HCT116 (cell line): ENCODE data around the gene GRIP2. TPM values are rescaled to one million over a fixed set of nuclear protein-coding genes. Genes with fewer than 3 reads are reported as not detected.

Experiments used
- ATAC-seq: fragments of 200-7000 bp; cut with Tn5 transposase; 2 replicates; pipeline ENCODE4 v1.9.1; 2020; ENCODE audit warnings: mild to moderate bottlenecking, moderate library complexity
- BruUV-seq: library from RNA; stranded (reverse); fragments of 400-500 nt; replicated peaks from 2 replicates; lab custom pipeline; 2021; lab: Mats Ljungman, UMichigan
- CTCF ChIA-PET: fragments of 300-600 bp; sonication (Branson Sonifier 250); formaldehyde crosslinking; loops from one replicate; lab custom pipeline; 2021; ENCODE audit warnings: antibody characterized with exemption; lab: Charles Lee
- POLR2A ChIA-PET: fragments of 300-600, 350-600 bp; sonication (Branson Sonifier 250); formaldehyde crosslinking; loops from one replicate; lab custom pipeline; 2021; ENCODE audit warnings: antibody characterized with exemption; lab: Charles Lee
- RAD21 ChIA-PET, 2 experiments: fragments of 300-600 bp; sonication (Branson Sonifier 250); formaldehyde crosslinking; loops; one replicate each; lab custom pipeline; 2023; ENCODE audit warnings: low total read pairs in 2 of 2; ENCODE audit not compliant: uncharacterized antibody in 2 of 2, unreplicated experiment in 2 of 2, low non-redundant PET in 1 of 2; lab: Charles Lee
- DNase-seq: peaks from one replicate; pipeline ENCODE4 v3.0.0-alpha.2; 2010; ENCODE audit warnings: low read depth, low spot score
- H2AFZ ChIP-seq: fragments of 200-600 bp; shearing (Covaris generic), sonication (generic); 2 replicates; pipeline ENCODE4 v1.6.1; 2017; ENCODE audit warnings: low read depth, mixed run types, mixed read lengths, antibody characterized with exemption, low read length; ENCODE audit not compliant: poor library complexity, severe bottlenecking
- H3K27ac ChIP-seq: 2 replicates; pipeline ENCODE4 v1.5.1; 2012; ENCODE audit warnings: low read depth, low read length
- H3K27me3 ChIP-seq: fragments of 200-600 bp; sonication (generic); 2 replicates; pipeline ENCODE4 v1.6.1; 2016; ENCODE audit warnings: mixed run types, low read length, mixed read lengths; ENCODE audit not compliant: insufficient read depth
- H3K36me3 ChIP-seq, 2 experiments: fragments of 200-500 bp in 1 of 2; fragments of 200-600 bp in 1 of 2; sonication (Bioruptor generic) in 1 of 2; sonication (generic) in 1 of 2; 2 replicates each; pipeline versions ENCODE4 v1.5.1 to v1.6.1; 2014 to 2016; ENCODE audit warnings: low read length in 2 of 2, inconsistent platforms in 1 of 2, mixed read lengths in 1 of 2, mixed run types in 1 of 2; ENCODE audit not compliant: insufficient read depth in 2 of 2, control insufficient read depth in 1 of 2
- H3K4me1 ChIP-seq, 2 experiments: fragments of 200-600 bp in 1 of 2; sonication (generic) in 1 of 2; 2 replicates each; pipeline versions ENCODE4 v1.5.1 to v1.6.1; 2012 to 2017; ENCODE audit warnings: low read length in 2 of 2, inconsistent platforms in 1 of 2, mild to moderate bottlenecking in 1 of 2, mixed read lengths in 1 of 2, mixed run types in 1 of 2, moderate library complexity in 1 of 2; ENCODE audit not compliant: insufficient read depth in 2 of 2, control insufficient read depth in 1 of 2
- H3K4me2 ChIP-seq: fragments of 200-600 bp; sonication (generic); 2 replicates; pipeline ENCODE4 v1.6.1; 2017; ENCODE audit warnings: mixed run types, low read length, mixed read lengths
- H3K4me3 ChIP-seq, 2 experiments: fragments of 200-600 bp in 1 of 2; sonication (generic) in 1 of 2; replicated peaks in 1 of 2; 2 replicates each; pipeline ENCODE4 v1.5.1; 2011 to 2016; ENCODE audit warnings: low read length in 2 of 2, control low read depth in 1 of 2, low read depth in 1 of 2, mild to moderate bottlenecking in 1 of 2, mixed read lengths in 1 of 2, mixed run types in 1 of 2
- H3K79me2 ChIP-seq: fragments of 200-600 bp; sonication (generic); 2 replicates; pipeline ENCODE4 v1.6.1; 2017; ENCODE audit warnings: mild to moderate bottlenecking, mixed run types, low read length, moderate library complexity, mixed read lengths; ENCODE audit not compliant: insufficient read depth
- H3K9ac ChIP-seq: fragments of 200-600 bp; sonication (generic); 2 replicates; pipeline ENCODE4 v1.6.1; 2016; ENCODE audit warnings: low read length, mixed read lengths
- H3K9me2 ChIP-seq: fragments of 200-600 bp; sonication (generic), shearing (Covaris generic); 2 replicates; pipeline ENCODE4 v1.6.1; 2017; ENCODE audit warnings: mixed run types, mild to moderate bottlenecking, moderate library complexity; ENCODE audit not compliant: insufficient read depth
- H3K9me3 ChIP-seq, 2 experiments: fragments of 200-500 bp in 1 of 2; fragments of 200-600 bp in 1 of 2; sonication (Bioruptor generic) in 1 of 2; sonication (generic) in 1 of 2; 2 replicates each; pipeline ENCODE4 v1.6.1; 2014 to 2017; ENCODE audit warnings: low read length in 2 of 2, mixed read lengths in 2 of 2, inconsistent platforms in 1 of 2, low read depth in 1 of 2, mild to moderate bottlenecking in 1 of 2, mixed run types in 1 of 2, moderate library complexity in 1 of 2; ENCODE audit not compliant: control insufficient read depth in 1 of 2, insufficient read depth in 1 of 2
- H4K20me1 ChIP-seq: fragments of 200-600 bp; sonication (generic), shearing (Covaris generic); 2 replicates; pipeline ENCODE4 v1.6.1; 2017; ENCODE audit warnings: mixed run types, mild to moderate bottlenecking, moderate library complexity; ENCODE audit not compliant: insufficient read depth
- CBX3 ChIP-seq: IDR thresholded peaks from 2 replicates; pipeline ENCODE4 v1.6.1; 2012; ENCODE audit warnings: low read depth
- EGR1 ChIP-seq: IDR thresholded peaks from 2 replicates; pipeline ENCODE4 v1.6.1; 2012; ENCODE audit warnings: low read depth
- EZH2phosphoT487 ChIP-seq: fragments of 200-600 bp; IDR thresholded peaks from 2 replicates; pipeline ENCODE4 v1.6.1; 2018; ENCODE audit warnings: antibody characterized with exemption, borderline replicate concordance
- FOSL1 ChIP-seq: IDR thresholded peaks from 2 replicates; pipeline ENCODE4 v1.6.1; 2012; ENCODE audit warnings: low read depth
- POLR2A ChIP-seq: IDR thresholded peaks from 2 replicates; pipeline ENCODE4 v1.7.0; 2011; ENCODE audit warnings: borderline replicate concordance; ENCODE audit not compliant: insufficient read depth, insufficient read length; ENCODE audit errors: extremely low read depth
- POLR2AphosphoS5 ChIP-seq: IDR thresholded peaks from 2 replicates; pipeline ENCODE4 v1.6.1; 2011; ENCODE audit warnings: mild to moderate bottlenecking, low read depth, low read length, moderate library complexity
- RAD21 ChIP-seq: IDR thresholded peaks from 2 replicates; pipeline ENCODE4 v1.6.1; 2012; ENCODE audit warnings: low read depth, mild to moderate bottlenecking
- SIN3A ChIP-seq: IDR thresholded peaks from 2 replicates; pipeline ENCODE4 v1.6.1; 2012; ENCODE audit warnings: low read depth
- ZFX ChIP-seq: fragments of 450-650 bp; IDR thresholded peaks from 2 replicates; pipeline ENCODE4 v1.6.1; 2017
- intact Hi-C: fragments of 100-400 bp; cut with micrococcal nuclease; formaldehyde crosslinking; loops from 2 replicates; pipeline ENCODE4 v1.10.0; 2022
- total RNA-seq: library from RNA; stranded (reverse); gene quantifications from one replicate; pipeline ENCODE4 v1.2.1, GENCODE V29; 2021; ENCODE audit not compliant: unreplicated experiment
- TF ChIP-seq, protein P1 (sequence below): IDR thresholded peaks from 2 replicates; pipeline ENCODE4 v1.6.1; 2012; ENCODE audit warnings: low read depth
- TF ChIP-seq, protein P2 (sequence below): IDR thresholded peaks from 2 replicates; pipeline ENCODE4 v1.6.1; 2012

The GRIP2 gene
- total RNA-seq, 1 experiment from 2014 or later: 0.34 TPM

DNA sequence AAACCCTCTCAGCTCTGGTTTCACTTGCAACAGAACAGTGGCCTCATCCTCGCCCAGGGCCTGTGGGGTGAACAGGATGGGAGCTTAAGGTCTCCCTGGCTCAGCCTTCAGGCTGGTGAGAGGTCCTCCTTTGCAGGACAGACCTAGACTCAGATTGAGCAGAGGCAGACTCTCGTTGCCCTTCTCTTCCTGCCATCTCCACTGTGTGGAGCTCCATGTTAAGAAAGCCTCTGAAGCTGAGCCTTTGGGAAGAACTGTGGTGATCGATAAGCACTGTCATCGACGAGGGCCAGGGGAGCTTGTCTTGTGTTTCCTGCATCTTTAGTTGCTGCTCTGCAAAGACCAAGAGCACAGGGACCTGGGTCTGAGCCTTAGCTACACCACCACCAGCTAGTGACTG, 37.8 kb upstream of the GRIP2 start:
- no peak overlapping the region for H3K4me3 ChIP-seq
- no peaks in the 10 kb centered on the region for H3K9me2 ChIP-seq
- ChIA-PET RAD21 (no interaction called here), CTCF (no interaction called here), POLR2A (no interaction called here)
- H3K4me2 ChIP-seq: no peak overlapping the region
- H3K4me1 ChIP-seq: no peaks in the 10 kb centered on the region
- no peak overlapping the region for H2AFZ ChIP-seq
- intact Hi-C loops: no loop called here
- H3K9me3 ChIP-seq: no peaks in the 10 kb centered on the region
- no peaks in the 10 kb centered on the region for H3K36me3 ChIP-seq
- H3K27ac ChIP-seq: no peak overlapping the region
- no peaks in the 10 kb centered on the region for H4K20me1 ChIP-seq
- peaks cover 7% of the 10 kb centered on the region; the same call in 1 of the 2 replicates for H3K27me3 ChIP-seq
- no peak overlapping the region for H3K9ac ChIP-seq
- ATAC-seq (no peak), DNase-seq (no peak)
- TF ChIP-seq EZH2phosphoT487 (no peak), RAD21 (peak; percentile 26; the same call in 1 of the 2 replicates)
- no peaks in the 10 kb centered on the region for H3K79me2 ChIP-seq
- no TSS peak for BruUV-seq

DNA sequence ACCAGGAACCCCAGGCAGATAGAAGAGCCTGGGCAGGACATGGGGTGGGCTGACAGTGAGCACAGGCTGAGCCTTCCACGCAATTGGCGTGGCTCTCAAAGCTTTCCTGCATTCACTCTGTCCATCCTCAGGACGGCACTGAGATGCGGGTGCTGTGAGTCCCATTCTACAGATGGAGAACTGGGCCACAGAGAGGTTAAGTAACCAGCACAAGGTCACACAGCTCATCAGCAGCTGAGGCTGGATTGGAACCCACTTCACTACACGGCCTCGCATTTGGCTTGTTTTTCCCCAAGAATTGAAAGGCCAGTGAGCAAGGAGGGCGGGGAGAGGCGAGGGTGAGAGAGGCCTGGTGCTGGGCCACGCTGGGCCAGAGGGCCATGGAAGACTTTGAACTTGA, 36.0 kb upstream of the GRIP2 start:
- DNase-seq: no peak
- ChIA-PET POLR2A (no interaction called here), CTCF (no interaction called here), RAD21 (no interaction called here)
- no peak overlapping the region for H3K4me2 ChIP-seq
- no TSS peak for BruUV-seq
- H4K20me1 ChIP-seq: no peaks in the 10 kb centered on the region
- no peaks in the 10 kb centered on the region for H3K79me2 ChIP-seq
- no peaks in the 10 kb centered on the region for H3K9me3 ChIP-seq
- H3K4me3 ChIP-seq: no peak overlapping the region
- H3K4me1 ChIP-seq: no peaks in the 10 kb centered on the region
- no peaks in the 10 kb centered on the region for H3K36me3 ChIP-seq
- no peaks in the 10 kb centered on the region for H3K9me2 ChIP-seq
- TF ChIP-seq POLR2AphosphoS5 (no peak), FOSL1 (no peak), SIN3A (no peak), ZFX (no peak), CBX3 (no peak), POLR2A (no peak), EGR1 (no peak), EZH2phosphoT487 (no peak), RAD21 (no peak)
- TF ChIP-seq, protein P1, sequence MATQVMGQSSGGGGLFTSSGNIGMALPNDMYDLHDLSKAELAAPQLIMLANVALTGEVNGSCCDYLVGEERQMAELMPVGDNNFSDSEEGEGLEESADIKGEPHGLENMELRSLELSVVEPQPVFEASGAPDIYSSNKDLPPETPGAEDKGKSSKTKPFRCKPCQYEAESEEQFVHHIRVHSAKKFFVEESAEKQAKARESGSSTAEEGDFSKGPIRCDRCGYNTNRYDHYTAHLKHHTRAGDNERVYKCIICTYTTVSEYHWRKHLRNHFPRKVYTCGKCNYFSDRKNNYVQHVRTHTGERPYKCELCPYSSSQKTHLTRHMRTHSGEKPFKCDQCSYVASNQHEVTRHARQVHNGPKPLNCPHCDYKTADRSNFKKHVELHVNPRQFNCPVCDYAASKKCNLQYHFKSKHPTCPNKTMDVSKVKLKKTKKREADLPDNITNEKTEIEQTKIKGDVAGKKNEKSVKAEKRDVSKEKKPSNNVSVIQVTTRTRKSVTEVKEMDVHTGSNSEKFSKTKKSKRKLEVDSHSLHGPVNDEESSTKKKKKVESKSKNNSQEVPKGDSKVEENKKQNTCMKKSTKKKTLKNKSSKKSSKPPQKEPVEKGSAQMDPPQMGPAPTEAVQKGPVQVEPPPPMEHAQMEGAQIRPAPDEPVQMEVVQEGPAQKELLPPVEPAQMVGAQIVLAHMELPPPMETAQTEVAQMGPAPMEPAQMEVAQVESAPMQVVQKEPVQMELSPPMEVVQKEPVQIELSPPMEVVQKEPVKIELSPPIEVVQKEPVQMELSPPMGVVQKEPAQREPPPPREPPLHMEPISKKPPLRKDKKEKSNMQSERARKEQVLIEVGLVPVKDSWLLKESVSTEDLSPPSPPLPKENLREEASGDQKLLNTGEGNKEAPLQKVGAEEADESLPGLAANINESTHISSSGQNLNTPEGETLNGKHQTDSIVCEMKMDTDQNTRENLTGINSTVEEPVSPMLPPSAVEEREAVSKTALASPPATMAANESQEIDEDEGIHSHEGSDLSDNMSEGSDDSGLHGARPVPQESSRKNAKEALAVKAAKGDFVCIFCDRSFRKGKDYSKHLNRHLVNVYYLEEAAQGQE: no peak
- TF ChIP-seq, protein P2, sequence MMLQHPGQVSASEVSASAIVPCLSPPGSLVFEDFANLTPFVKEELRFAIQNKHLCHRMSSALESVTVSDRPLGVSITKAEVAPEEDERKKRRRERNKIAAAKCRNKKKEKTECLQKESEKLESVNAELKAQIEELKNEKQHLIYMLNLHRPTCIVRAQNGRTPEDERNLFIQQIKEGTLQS: no peak
- intact Hi-C loops: no loop called here
- H2AFZ ChIP-seq: no peak overlapping the region
- no peak overlapping the region for H3K27ac ChIP-seq
- ATAC-seq: no peak
- no peaks in the 10 kb centered on the region; the same call in 1 of the 2 replicates for H3K27me3 ChIP-seq
- H3K9ac ChIP-seq: no peak overlapping the region
